ENCODE results near the gene SLC14A1. TPM values are rescaled to one million over a fixed set of nuclear protein-coding genes. Genes with fewer than 3 reads are reported as not detected.

The SLC14A1 gene
- total and polyA plus RNA-seq, 2 of the 8 experiments (the other 6 are each of a cell fraction or from before 2014, with no cell fraction given) = 0.18 TPM; not detected in 1

- TF ChIP-seq POLR2A (IDR thresholded peaks at IDR 0.05; ENCODE audit: control extremely low read depth in 1 of 2, low read depth in 2 of 2, low read length in 2 of 2) = no peak
- TF ChIP-seq JUND (IDR thresholded peaks at IDR 0.05; ENCODE audit: low read length) = no peak
- TF ChIP-seq E2F6 (IDR thresholded peaks at IDR 0.05) = no peak
- TF ChIP-seq TCF12 (IDR thresholded peaks at IDR 0.05; ENCODE audit: low read depth, low read length) = no peak
- TF ChIP-seq ATF3 (IDR thresholded peaks at IDR 0.05; ENCODE audit: insufficient read depth, low read depth, low read length) = no peak
Measured at GRCh38 chr18:45690975-45691815, 32.8 kb upstream of the SLC14A1 start (continued).
